ENCODE results near the gene CBLC. TPM values are rescaled to one million over a fixed set of nuclear protein-coding genes. Genes with fewer than 3 reads are reported as not detected.

CBLC gene
- polyA plus RNA-seq, 10 donors, result 0.15 to 2.8 (median 0.86) TPM; not detected in 6

DNA sequence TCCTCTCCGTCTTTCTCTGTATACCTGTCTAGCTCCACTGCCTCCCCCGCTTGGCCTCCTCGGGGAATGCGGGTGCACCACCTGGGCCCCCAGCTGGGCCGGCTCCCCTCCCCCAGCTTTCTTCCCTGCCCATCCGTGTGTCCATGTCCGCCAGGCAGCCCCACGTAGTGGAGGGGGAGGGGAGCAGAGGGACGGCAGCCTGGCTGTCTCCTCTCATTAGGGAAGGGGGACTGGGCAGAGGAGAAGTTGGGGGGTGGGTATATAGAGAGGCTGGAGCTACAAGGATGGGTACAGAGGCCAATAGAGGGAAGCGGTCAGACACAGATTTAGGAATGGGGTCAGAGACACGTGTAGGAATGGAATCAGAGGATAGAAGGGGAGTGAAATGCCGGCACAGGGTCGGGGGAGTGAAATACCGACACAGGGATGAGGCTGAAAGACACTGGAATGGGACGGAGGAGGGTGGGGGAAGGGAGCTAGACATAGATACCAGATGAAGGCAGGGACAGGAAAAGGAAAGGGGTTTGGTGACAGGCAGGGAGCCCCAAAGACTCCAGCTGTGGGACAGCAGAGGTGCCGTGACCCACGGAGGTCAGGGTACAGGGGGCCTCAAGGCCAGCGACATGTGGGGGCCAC, 71.2 kb downstream of the CBLC start:
- peak in 1 of 3 donors; percentile 62 for DNase-seq

Other genes with a start within 250 kb of the CBLC start
- gene CEACAM20, start 248.2 kb upstream of the CBLC start, polyA plus RNA-seq (ENCODE audit: insufficient read length in 10 of 10), result not detected
- not detected for gene IGSF23, start 164.3 kb upstream of the CBLC start, polyA plus RNA-seq (ENCODE audit: insufficient read length in 10 of 10)
- gene PVR, start 134.0 kb upstream of the CBLC start, polyA plus RNA-seq (ENCODE audit: insufficient read length in 10 of 10), result 10 to 100 TPM; 17.3 to 25.2 (median 19.2) TPM
- 10 to 100 TPM in 3 of 10 donors, 1 to 10 TPM in 7; 3.8 to 13.0 (median 7.8) TPM for gene CEACAM19, start 106.4 kb upstream of the CBLC start, polyA plus RNA-seq (ENCODE audit: insufficient read length in 10 of 10)
- gene CEACAM16, start 78.7 kb upstream of the CBLC start, polyA plus RNA-seq (ENCODE audit: insufficient read length in 10 of 10), result 1 to 10 TPM in 1 of 10 donors, under 1 TPM in 9; 0.22 to 1.0 (median 0.49) TPM
- gene BCL3, start 29.2 kb upstream of the CBLC start, polyA plus RNA-seq (ENCODE audit: insufficient read length in 10 of 10), result 10 to 100 TPM in 9 of 10 donors, 1 to 10 TPM in 1; 8.9 to 16.6 (median 10.5) TPM
- 100 to 1,000 TPM; 115 to 207 (median 169) TPM for gene BCAM, start 31.2 kb downstream of the CBLC start, polyA plus RNA-seq (ENCODE audit: insufficient read length in 10 of 10)
- gene NECTIN2, start 68.4 kb downstream of the CBLC start, polyA plus RNA-seq (ENCODE audit: insufficient read length in 10 of 10), result 10 to 100 TPM; 39.4 to 57.8 (median 48.5) TPM
- 10 to 100 TPM; 26.2 to 40.9 (median 31.0) TPM for gene TOMM40, start 113.4 kb downstream of the CBLC start, polyA plus RNA-seq (ENCODE audit: insufficient read length in 10 of 10)
- gene APOE, start 127.9 kb downstream of the CBLC start, polyA plus RNA-seq (ENCODE audit: insufficient read length in 10 of 10), result 10 to 100 TPM; 24.6 to 53.3 (median 42.1) TPM
- gene APOC1, start 136.7 kb downstream of the CBLC start, polyA plus RNA-seq (ENCODE audit: insufficient read length in 10 of 10), result 10 to 100 TPM; 11.5 to 23.3 (median 13.7) TPM
- not detected for gene APOC4, start 164.3 kb downstream of the CBLC start, polyA plus RNA-seq (ENCODE audit: insufficient read length in 10 of 10)
- 1 to 10 TPM in 1 of 10 donors, under 1 TPM in 5, not detected in 4; 0.31 to 1.5 (median 0.49) TPM for gene APOC2, start 168.2 kb downstream of the CBLC start, polyA plus RNA-seq (ENCODE audit: insufficient read length in 10 of 10)
- gene CLPTM1, start 177.5 kb downstream of the CBLC start, polyA plus RNA-seq (ENCODE audit: insufficient read length in 10 of 10), result 10 to 100 TPM; 45.6 to 58.2 (median 53.1) TPM
- 1 to 10 TPM; 3.0 to 5.6 (median 4.5) TPM for gene RELB, start 223.6 kb downstream of the CBLC start, polyA plus RNA-seq (ENCODE audit: insufficient read length in 10 of 10)

Data from muscle of back (tissue), 11 donors.